Fibroblast of skin of abdomen (primary cell): ENCODE data around the gene TMIGD1.
"Not testable (repeated sequence)": the region's sequence is repeated elsewhere in the genome, so short reads cannot be mapped to it uniquely, and the experiment has no call there.

Source experiments
- DNase-seq: peaks from one replicate; pipeline ENCODE4 v3.0.0-alpha.2; 2013

The TMIGD1 gene

DNA sequence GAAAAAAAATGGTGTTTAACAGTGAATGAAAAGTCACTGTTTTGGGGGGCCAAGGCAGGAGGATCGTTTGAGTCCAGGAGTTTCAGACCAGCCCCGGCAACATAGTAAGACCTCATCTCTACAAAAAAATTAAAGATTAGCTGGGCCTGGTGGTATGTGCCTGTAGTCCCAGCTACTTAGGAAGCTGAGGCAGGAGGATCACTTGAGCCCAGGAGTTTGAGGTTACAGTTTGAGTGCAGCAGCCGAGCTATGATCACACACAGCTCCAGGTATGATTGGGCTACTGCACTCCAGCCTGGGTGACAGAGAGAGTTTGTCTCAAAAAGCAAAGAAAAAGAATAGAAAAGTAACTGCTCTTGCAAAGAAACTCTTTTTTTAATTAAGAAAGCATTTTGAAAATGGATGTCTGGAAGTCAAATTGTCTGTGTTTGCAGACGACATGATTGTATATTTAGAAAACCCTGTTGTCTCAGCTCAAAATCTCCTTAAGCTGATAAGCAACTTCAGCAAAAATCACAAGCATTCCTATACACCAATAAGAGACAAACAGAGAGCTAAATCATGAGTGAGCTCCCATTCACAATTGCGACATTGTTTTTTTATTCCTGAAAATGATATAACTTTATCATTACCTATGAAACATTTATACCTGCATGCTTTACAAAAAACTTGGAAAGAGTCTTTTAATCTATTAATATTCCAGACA lies 24.4 kb upstream of the TMIGD1 start:
- no peak for DNase-seq

GRCh38 chr17:30357476-30357875 lies 23.6 kb upstream of the TMIGD1 start:
- no peak for DNase-seq

- DNase-seq = no peak
These were observed 20.8 kb upstream of the TMIGD1 start for GRCh38 chr17:30354701-30355100.

DNA sequence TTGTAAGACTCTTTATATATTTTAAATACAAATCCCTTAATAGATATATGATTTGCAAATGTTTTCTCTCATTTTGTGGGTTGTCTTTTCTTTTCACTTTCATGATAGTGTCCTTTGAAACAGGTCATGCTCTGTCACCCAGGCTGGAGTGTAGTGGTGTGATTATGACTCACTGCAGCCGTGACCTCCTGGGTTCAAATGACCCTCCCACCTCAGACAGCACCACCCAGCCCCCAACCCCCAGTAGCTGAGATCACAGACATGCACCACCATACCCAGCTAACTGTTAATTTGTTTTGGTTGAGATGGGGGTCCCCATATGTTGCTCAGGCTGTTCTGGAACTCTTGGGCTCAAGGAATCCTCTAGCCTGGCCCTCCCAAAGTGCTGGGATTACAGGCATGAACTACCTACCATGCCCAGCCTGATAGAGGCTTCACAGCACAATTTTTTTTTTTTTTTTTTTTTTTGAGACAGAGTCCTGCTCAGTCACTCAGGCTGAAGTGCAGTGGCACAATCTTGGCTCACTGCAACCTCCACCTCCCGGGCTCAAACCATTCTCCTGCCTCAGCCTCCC lies 18.5 kb upstream of the TMIGD1 start:
- DNase-seq = no peak

DNA sequence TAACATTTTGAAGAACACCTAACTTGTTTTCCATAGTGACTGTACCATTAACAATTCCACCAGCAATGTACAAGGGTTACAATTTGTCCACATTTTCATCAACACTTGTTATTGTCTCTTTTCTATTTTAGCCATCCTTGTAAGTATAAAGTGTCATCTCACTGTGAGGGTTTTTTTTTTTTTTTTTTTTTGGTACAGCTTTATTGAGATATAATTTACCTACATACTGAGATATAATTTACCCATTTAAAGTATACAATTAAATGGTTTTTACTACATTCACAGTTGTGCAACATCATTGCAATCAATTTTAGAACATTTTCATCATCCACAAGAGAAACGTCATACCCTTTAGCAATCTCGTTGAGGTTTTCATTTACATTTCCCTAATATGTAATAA lies 17.9 kb upstream of the TMIGD1 start:
- DNase-seq = no peak

DNA sequence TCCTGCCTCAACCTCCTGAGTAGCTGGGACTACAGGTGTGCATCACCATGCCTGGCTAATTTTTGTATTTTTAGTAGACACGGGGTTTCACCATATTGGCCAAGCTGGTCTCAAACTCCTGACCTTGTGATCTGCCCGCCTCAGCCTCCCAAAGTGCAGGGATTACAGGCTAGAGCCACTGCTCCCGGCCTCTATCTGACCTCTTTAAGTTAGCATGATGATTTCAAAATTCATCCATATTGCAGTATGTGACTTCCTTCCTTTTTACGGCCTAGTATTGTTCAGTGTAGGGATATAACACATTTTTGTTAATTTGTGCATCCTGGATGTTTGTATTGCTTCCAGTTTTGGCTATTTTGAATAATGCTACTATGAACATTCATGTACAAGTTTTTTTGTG lies 17.4 kb upstream of the TMIGD1 start:
- not testable (repeated sequence) for DNase-seq

DNA sequence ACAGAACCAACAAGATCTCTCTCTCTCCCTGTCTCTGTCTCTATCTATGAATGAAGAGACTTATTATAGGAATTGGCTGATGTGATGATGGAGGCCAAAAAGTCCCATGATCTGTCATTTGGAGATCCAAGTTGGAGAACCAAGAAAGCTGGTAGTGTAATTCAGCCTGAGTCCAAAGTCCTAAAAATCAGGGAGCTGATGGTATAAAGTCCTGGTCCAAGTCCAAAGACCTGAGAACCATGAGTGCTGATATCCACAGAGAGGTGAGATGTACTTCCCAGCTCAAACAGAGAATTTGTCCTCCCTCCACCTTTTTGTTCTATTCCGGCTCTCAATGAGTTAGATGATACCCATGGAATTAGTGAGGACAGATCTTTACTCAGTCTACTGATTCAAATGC lies 15.4 kb upstream of the TMIGD1 start:
- DNase-seq = no peak

GRCh38 chr17:30347488-30347887 lies 13.6 kb upstream of the TMIGD1 start:
- no peak for DNase-seq

GRCh38 chr17:30346221-30346795 lies 12.5 kb upstream of the TMIGD1 start:
- DNase-seq = no peak

- DNase-seq = no peak
These were observed 11.7 kb upstream of the TMIGD1 start for GRCh38 chr17:30345527-30346075.

DNA sequence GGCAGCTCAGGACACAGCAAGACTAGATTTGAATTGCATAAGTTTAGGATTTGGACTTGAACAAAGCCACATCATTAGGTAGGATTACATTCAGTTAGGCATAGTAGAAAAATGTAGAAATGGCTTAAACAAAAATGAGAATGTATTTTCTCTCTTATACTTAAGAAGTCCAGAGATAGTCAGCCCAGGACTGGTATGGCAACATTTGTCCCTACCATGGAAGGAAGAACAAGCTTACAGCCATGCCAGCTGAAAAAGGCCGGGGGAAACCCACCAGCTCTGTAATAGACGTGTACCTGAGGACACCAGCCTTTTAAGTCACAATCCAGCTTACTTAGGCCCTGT lies 11.2 kb upstream of the TMIGD1 start:
- no peak for DNase-seq

DNA sequence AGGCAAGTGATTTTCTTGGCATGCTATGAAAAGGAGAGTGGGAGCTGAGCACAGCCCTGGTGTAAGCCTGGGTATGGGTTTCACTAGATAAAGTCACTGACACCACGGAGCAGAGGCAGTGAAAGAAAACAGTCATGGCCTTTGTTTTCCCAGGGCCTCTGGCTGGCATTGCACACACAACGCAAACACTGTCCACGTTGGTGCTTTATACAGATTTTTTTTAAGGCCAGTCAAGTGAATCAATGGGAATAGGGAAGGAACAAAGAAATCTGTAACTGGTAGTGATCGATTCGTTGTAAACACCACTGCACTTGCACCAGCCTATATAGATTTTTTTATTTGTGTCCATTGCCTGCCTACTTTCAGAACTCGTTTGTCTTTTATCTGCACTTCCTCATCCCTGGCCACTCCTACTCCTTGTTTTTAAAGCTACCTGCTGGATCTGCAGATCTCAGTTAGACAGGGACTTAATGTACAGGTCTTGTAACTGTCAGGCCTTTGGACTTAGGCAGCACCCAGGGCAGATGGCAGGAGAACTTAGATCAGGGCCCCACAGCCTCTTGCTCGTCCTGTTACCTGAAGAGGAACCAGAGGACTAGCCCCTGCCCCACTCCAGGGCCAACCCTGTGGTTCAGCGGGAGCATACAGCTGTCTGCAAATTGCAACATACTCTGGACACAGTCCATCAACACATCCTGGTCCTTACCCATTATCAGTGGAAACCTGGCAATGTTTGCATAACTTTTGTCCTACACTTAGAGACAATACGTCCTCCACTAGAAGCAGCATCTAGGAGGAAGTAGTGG lies 10.6 kb upstream of the TMIGD1 start:
- no peak for DNase-seq

DNA sequence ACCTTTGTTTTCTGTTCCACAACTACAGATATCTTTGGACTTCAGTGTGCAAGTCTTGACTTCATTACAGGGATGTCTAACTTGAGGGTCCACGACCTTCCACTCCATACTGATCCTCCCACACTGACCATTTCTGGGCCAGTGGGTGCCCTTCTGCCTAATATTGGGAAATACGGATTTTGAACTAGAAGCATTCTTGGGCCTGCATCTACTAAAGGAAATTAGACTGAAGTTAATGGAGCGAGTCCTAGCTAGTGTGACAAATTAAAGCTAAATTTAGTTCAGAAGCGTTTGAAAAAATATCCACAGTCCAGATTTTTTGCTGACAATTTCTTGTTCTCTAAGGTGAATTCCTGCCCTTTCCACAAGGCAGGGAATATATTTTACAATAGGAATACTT lies 9.9 kb upstream of the TMIGD1 start:
- no peak for DNase-seq

GRCh38 chr17:30343244-30343643 lies 9.4 kb upstream of the TMIGD1 start:
- not testable (repeated sequence) for DNase-seq

GRCh38 chr17:30341703-30342249 lies 7.9 kb upstream of the TMIGD1 start:
- no peak for DNase-seq

GRCh38 chr17:30340801-30341356 lies 7.0 kb upstream of the TMIGD1 start:
- DNase-seq = no peak

- DNase-seq = no peak
These were observed 5.2 kb upstream of the TMIGD1 start for GRCh38 chr17:30339086-30339485.

DNA sequence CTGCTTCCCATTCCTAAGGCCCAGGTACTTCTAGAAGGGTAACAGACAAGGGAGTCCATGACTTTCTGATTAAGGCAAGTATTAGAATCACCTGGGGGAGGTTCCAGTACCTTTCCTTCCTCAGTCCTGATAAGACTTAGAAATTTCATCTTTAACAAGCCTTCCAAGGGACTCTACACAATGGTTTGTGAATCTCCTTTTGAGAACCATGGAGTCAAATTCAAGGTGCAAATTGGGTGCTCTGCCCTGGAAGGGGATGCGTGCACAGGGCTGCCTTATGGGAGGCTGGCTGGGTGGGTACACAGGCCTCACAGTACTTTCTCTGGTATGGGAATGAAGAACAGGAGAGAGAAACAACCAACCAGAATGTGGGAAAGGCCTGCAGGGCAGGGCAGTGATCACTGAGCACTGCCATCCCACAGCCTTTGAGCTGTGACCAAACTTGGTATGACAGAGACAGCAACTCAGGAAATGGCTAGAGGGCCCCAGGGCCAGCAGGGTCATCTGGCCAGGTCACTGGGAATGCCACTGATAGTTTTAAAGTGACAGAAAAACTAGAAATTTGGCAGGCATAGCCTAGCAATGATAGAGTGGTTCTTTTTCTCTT lies 3.6 kb upstream of the TMIGD1 start:
- DNase-seq = no peak

DNA sequence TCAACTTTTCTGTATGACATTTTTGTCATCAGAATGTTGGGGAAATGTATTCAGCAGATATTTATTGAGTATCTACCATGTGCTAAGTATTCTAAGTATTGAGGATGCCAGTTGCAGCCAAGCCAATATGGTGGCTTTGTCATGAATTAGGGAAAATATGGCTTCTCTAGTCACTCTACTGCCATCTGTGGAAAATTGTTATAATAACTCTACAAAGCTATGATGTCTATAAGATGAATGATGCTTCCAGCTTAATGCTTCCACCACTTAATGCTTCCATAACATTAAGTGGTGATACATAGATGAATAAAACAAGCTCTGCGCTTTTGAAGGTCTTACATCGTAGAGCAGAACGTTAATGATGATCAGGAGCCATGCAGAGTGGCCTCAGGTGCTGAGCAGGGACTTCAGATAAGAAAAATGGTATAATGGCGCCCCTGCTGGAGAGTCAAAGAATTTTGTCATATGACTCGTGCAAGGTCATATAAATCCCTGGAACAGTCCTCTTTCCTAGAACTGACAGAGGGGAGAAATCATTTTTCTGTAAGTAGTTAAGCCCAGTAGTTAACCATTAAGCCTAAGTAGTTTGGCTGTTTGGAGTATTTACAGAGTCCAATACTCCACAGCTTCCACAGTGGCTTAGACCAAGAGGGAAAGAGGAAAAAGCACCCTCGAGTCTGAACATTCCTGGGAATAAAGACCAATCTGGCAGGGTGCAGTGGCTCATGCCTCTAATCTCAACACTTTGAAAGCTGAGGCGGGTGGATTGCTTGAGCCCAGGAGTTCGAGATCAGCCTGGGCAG lies 2.7 kb upstream of the TMIGD1 start:
- peak; percentile 35 for DNase-seq

- DNase-seq = no peak
These were observed 564 bp upstream of the TMIGD1 start for GRCh38 chr17:30334421-30334820.

DNA sequence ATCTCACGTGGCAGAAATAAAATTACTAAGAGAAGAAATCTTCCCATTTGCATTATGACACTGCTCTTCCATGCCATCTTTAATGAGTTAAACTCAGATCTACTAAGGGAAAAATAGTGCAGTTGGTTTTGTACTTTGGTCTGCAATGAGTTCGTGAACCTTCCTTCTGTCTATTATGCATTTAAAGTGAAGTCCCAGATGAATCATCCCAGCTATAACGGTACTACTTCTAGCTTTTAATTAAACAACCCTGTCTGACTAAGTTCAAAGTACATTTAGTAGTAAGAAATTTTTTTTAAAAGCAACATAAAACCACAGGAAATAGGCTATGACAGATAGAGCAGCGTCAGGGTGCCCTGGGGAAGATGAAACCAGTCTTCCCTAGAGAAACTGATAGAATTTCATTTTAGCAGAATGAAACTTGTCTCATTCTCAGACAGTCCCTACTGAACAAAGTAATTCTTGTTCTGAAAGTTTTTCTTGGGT lies 1.8 kb downstream of the TMIGD1 start:
- DNase-seq = peak; percentile 57
